Left lung (tissue), 10 donors: ENCODE results near the gene TAS2R38. TPM values are rescaled to one million over a fixed set of nuclear protein-coding genes. Genes with fewer than 3 reads are reported as not detected.

Experiments used
- ATAC-seq: fragments of 200-7000 bp; cut with Tn5 transposase; one replicate; pipeline ENCODE4 v1.9.1; 2020; ENCODE audit warnings: moderate library complexity
- DNase-seq, 4 donors: peaks; one replicate each; pipeline ENCODE4 v3.0.0-alpha.2; 2013 to 2020
- H3K27ac ChIP-seq, 2 donors: fragments of 200-600 bp; sonication (generic) in 1 of 2; one replicate each; pipeline versions ENCODE4 v1.5.0 to v1.8.0; 2020 to 2021
- H3K27me3 ChIP-seq, 2 donors: fragments of 200-600 bp; sonication (generic) in 1 of 2; one replicate each; pipeline versions ENCODE4 v1.5.0 to v1.8.0; 2020 to 2021
- H3K36me3 ChIP-seq, 2 donors: fragments of 200-600 bp; sonication (generic) in 1 of 2; one replicate each; pipeline versions ENCODE4 v1.5.0 to v1.8.0; 2020 to 2021
- H3K4me1 ChIP-seq, 2 donors: fragments of 200-600 bp; one replicate each; pipeline ENCODE4 v1.8.0; 2021
- H3K4me3 ChIP-seq, 2 donors: fragments of 200-600 bp; sonication (generic) in 1 of 2; one replicate each; pipeline versions ENCODE4 v1.5.0 to v1.8.0; 2020 to 2021; ENCODE audit warnings: mild to moderate bottlenecking in 1 of 2
- H3K9me3 ChIP-seq, 2 donors: fragments of 200-600 bp; sonication (generic) in 1 of 2; one replicate each; pipeline versions ENCODE4 v1.5.0 to v1.8.0; 2020 to 2021
- intact Hi-C, 2 donors: fragments of 100-400 bp; cut with DNase I; formaldehyde crosslinking; loops; one replicate each; pipeline versions ENCODE4 v1.11.2 to v1.14.2; 2022
- polyA plus RNA-seq, 6 donors: library from polyadenylated mRNA; unstranded; fragments of 120-200 nt; gene quantifications; one replicate each; pipeline ENCODE4 v1.2.1, GENCODE V29; 2013; ENCODE audit not compliant: insufficient read length in 6 of 6
- total RNA-seq, 2 donors: library from RNA; stranded (reverse); fragmentation: NEBNext Ultra II Directional; extraction: Animal tissue kit (Norgen Biotek cat#: 25700); gene quantifications; one replicate each; pipeline ENCODE4 v1.2.1, GENCODE V29; 2021
- TF ChIP-seq, protein P1 (sequence below), 2 donors: fragments of 200-600 bp; sonication (generic) in 1 of 2; IDR thresholded peaks; one replicate each; pipeline versions ENCODE4 v1.5.0 to v1.8.0; 2021; ENCODE audit warnings: antibody characterized with exemption in 2 of 2
- donor health status: DM: no; HTN: yes; CAD: no.
- donor health status: DM: no; HTN: no; CAD: no.

TAS2R38 gene
- total and polyA plus RNA-seq, 8 donors: not detected

- H3K36me3 ChIP-seq: no peaks in the 10 kb centered on the region
- DNase-seq (no peak), ATAC-seq (peak; percentile 23)
- H3K27ac ChIP-seq: peak overlapping the region in 1 of 2 donors; percentile 35
- no peak overlapping the region for H3K4me3 ChIP-seq
- intact Hi-C loops: no loop called here
- peaks cover 0 to 33% of the 10 kb centered on the region in 2 donors for H3K4me1 ChIP-seq
- TF ChIP-seq, protein P1, sequence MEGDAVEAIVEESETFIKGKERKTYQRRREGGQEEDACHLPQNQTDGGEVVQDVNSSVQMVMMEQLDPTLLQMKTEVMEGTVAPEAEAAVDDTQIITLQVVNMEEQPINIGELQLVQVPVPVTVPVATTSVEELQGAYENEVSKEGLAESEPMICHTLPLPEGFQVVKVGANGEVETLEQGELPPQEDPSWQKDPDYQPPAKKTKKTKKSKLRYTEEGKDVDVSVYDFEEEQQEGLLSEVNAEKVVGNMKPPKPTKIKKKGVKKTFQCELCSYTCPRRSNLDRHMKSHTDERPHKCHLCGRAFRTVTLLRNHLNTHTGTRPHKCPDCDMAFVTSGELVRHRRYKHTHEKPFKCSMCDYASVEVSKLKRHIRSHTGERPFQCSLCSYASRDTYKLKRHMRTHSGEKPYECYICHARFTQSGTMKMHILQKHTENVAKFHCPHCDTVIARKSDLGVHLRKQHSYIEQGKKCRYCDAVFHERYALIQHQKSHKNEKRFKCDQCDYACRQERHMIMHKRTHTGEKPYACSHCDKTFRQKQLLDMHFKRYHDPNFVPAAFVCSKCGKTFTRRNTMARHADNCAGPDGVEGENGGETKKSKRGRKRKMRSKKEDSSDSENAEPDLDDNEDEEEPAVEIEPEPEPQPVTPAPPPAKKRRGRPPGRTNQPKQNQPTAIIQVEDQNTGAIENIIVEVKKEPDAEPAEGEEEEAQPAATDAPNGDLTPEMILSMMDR (IDR thresholded peaks at IDR 0.05): no peak
- H3K27me3 ChIP-seq: no peaks in the 10 kb centered on the region
- no peaks in the 10 kb centered on the region for H3K9me3 ChIP-seq
Measured at GRCh38 chr7:141956084-141956483, 17.5 kb downstream of the TAS2R38 start.

GRCh38 chr7:141954334-141954733 lies 19.2 kb downstream of the TAS2R38 start:
- ATAC-seq (no peak), DNase-seq (no peak)
- intact Hi-C loops: no loop called here
- Histone ChIP-seq H3K27me3 (no peaks in the 10 kb centered on the region), H3K36me3 (no peaks in the 10 kb centered on the region), H3K4me1 (peaks cover 0 to 38% of the 10 kb centered on the region in 2 donors), H3K4me3 (no peak overlapping the region), H3K9me3 (no peaks in the 10 kb centered on the region), H3K27ac (no peak overlapping the region)
- TF ChIP-seq, protein P1 (IDR thresholded peaks at IDR 0.05): no peak

GRCh38 chr7:141952461-141952860 lies 21.1 kb downstream of the TAS2R38 start:
- no peak for ATAC-seq
- H3K27ac ChIP-seq: no peak overlapping the region
- no peaks in the 10 kb centered on the region for H3K9me3 ChIP-seq
- DNase-seq: no peak
- no peak overlapping the region for H3K4me3 ChIP-seq
- intact Hi-C loops: no loop called here
- no peaks in the 10 kb centered on the region for H3K27me3 ChIP-seq
- no peaks in the 10 kb centered on the region for H3K36me3 ChIP-seq
- TF ChIP-seq, protein P1 (IDR thresholded peaks at IDR 0.05): no peak
- H3K4me1 ChIP-seq: peaks cover 0 to 40% of the 10 kb centered on the region in 2 donors

GRCh38 chr7:141950806-141951205 lies 22.8 kb downstream of the TAS2R38 start:
- no peak for ATAC-seq
- H3K27ac ChIP-seq: no peak overlapping the region
- H3K36me3 ChIP-seq: no peaks in the 10 kb centered on the region
- H3K4me3 ChIP-seq: no peak overlapping the region
- no peaks in the 10 kb centered on the region for H3K9me3 ChIP-seq
- peaks cover 0 to 37% of the 10 kb centered on the region in 2 donors for H3K4me1 ChIP-seq
- DNase-seq: no peak
- intact Hi-C loops: no loop called here
- TF ChIP-seq, protein P1 (IDR thresholded peaks at IDR 0.05): no peak
- H3K27me3 ChIP-seq: no peaks in the 10 kb centered on the region

DNA sequence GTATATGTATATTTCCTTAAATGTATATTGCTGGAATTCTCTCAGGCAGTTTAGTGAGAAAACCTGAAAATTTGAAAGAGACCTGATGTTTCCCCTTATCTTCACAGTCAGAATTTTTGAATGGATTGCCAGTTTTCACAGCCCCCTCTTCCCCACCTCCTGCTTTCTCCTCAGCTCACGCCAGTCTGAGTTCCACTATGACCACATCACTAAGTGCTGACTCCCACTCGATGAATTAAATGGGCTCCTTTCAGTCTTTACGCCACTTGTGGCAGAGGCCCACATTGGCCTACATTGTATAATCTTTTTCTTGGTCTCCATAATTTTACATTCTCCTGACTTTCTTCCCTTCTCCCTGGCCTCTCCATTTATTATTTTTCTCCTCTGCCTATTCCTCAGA lies 23.7 kb downstream of the TAS2R38 start:
- no peak overlapping the region for H3K27ac ChIP-seq
- DNase-seq (no peak), ATAC-seq (no peak)
- TF ChIP-seq, protein P1 (IDR thresholded peaks at IDR 0.05): no peak
- intact Hi-C loops: no loop called here
- no peak overlapping the region for H3K4me3 ChIP-seq
- H3K36me3 ChIP-seq: no peaks in the 10 kb centered on the region
- peaks cover 0 to 37% of the 10 kb centered on the region in 2 donors for H3K4me1 ChIP-seq
- no peaks in the 10 kb centered on the region for H3K27me3 ChIP-seq
- H3K9me3 ChIP-seq: no peaks in the 10 kb centered on the region
